GM12872 (cell line): ENCODE measurements around the gene AVP.

Experiments used
- CTCF ChIP-seq: IDR thresholded peaks from 3 replicates; pipeline ENCODE4 v1.5.1; 2011; ENCODE audit warnings: low read depth, mild to moderate bottlenecking, low read length, moderate library complexity; ENCODE audit not compliant: insufficient read depth

The AVP gene

GRCh38 chr20:3093861-3094361, 9.4 kb upstream of the AVP start:
- no peak for TF ChIP-seq CTCF

GRCh38 chr20:3092611-3093379, 8.3 kb upstream of the AVP start:
- no peak for TF ChIP-seq CTCF

- TF ChIP-seq CTCF: no peak
Observed at GRCh38 chr20:3090565-3090964, 6.0 kb upstream of the AVP start.

GRCh38 chr20:3088031-3088430, 3.5 kb upstream of the AVP start:
- no peak for TF ChIP-seq CTCF

- TF ChIP-seq CTCF: no peak
Observed at GRCh38 chr20:3085571-3086072, 1.1 kb upstream of the AVP start.

GRCh38 chr20:3084986-3085360, 449 bp upstream of the AVP start:
- no peak for TF ChIP-seq CTCF

- no peak for TF ChIP-seq CTCF
Observed at GRCh38 chr20:3082955-3083952, 1.3 kb downstream of the AVP start.
